GM19324 (cell line): ENCODE data around the gene GNPTG.
"Not testable (repeated sequence)": the region's sequence is repeated elsewhere in the genome, so short reads cannot be mapped to it uniquely, and the experiment has no call there.

Experiments
- ATAC-seq: cut with Tn5 transposase; IDR thresholded peaks from one replicate; pipeline ENCODE4 v1.9.1; 2021; ENCODE audit warnings: mild to moderate bottlenecking, moderate library complexity; ENCODE audit not compliant: unreplicated experiment, low FRiP score

The GNPTG gene

DNA sequence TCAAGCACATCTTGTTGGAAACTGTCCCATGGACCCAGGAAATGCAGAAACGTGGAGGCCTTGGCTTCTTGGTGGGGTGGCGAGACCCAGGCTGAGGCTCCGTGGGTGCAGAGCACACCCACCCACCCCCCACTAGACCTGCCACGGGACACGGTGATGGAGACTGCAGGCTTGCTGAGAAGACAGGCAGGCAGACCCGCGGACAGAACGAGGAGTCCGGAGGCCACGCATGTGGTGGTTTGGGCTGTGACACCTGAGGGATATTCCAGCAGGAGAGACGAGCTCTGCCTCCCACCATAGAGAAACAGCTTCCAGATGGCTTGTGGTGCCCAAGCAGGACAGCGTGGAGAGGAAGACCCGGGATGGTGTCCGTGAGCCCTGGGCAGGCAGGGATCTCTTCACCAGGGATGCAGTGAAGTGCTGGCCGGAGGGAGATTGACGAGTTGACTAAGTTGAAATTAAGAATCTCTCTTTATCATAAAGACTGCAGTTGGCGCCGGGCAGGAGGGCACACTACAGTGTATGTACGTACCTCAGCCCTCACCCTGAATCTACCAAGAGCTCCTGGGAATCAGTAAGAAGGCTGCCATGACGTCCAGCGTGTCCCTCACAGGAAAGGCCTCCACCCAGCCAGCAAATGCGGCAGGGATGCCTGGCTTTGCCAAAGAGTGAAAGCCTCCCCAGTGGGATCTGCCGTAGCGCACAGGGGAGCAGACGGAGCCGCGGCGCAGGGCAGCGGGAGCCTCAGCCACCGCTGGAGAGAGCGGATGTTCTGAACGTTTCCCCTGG lies 34.1 kb upstream of the GNPTG start:
- no peak for ATAC-seq

- ATAC-seq, result no peak
These were observed 33.5 kb upstream of the GNPTG start for GRCh38 chr16:1318268-1318545.

DNA sequence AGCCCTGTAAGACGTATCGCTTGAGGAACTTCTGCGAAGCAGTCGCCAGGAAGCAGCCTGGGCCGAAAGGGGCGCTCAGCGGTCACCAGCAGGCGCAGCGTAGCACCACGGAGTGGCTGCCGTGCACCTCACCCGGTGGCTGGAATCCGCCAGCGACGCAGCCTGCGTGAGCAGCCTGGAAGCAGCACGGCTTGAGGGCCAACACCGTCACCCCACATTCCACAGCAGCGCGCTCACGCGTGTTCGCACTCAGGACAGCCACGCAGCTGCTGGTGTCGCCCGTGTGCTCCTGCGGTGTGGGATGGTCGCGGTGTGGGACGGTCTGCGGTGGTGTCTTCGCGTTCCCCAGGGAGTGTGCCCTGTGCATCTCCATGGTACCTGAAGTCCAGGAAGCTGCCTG lies 32.7 kb upstream of the GNPTG start:
- no peak for ATAC-seq

- ATAC-seq, result no peak
These were observed 31.6 kb upstream of the GNPTG start for GRCh38 chr16:1320097-1320496.

DNA sequence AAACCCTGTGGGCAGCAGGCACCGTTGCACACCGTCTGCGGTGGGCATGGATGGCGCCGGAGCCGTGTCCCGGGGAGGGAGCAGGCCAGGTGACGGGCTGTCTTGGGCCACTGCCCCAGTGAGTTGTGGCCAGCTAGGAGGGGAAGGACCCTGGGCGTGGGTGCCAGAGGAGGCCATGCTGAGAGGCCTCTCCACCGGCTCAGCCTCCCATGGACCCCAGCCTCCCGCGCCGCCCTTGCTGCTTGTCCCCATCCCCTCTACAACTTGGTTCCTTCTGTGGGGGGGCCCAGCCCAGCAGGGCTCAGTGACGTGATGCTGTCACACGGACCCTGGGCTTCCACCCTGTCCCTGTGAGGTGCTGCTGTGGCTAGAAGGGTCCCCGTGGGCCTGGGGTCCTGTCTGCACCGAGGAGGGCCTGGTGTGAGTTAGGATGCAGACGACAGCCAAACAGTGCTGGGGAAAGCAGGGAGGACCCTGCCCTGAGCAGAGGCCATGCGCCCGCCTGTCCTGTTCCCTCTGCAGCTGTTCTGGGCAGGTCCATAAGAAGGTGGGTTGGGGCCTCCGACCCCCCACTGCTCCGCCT lies 31.0 kb upstream of the GNPTG start:
- no peak for ATAC-seq

DNA sequence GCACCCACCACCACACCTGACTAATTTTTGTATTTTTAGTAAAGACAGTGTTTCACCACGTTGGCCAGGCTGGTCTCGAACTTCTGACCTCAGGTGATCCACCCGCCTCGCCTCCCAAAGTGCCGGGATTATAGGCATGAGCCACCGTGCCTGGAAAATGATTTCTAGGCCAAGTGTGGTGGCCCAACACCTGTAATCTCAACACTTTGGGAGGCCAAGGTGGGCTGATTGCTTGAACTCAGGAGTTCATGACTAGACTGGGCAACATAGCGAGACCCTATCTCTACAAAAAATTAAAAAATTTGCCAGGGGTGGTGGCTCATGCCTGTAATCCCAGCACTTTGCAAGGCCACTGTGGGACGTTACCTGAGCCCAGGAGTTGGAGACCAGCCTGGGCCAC lies 29.3 kb upstream of the GNPTG start:
- no peak for ATAC-seq

GRCh38 chr16:1323296-1324239 lies 28.2 kb upstream of the GNPTG start:
- ATAC-seq, result no peak

- no peak for ATAC-seq
These were observed 27.4 kb upstream of the GNPTG start for GRCh38 chr16:1324286-1324826.

GRCh38 chr16:1325261-1325660 lies 26.5 kb upstream of the GNPTG start:
- no peak for ATAC-seq

- no peak for ATAC-seq
These were observed 25.9 kb upstream of the GNPTG start for GRCh38 chr16:1325673-1326371.

GRCh38 chr16:1326391-1326790 lies 25.3 kb upstream of the GNPTG start:
- no peak for ATAC-seq

DNA sequence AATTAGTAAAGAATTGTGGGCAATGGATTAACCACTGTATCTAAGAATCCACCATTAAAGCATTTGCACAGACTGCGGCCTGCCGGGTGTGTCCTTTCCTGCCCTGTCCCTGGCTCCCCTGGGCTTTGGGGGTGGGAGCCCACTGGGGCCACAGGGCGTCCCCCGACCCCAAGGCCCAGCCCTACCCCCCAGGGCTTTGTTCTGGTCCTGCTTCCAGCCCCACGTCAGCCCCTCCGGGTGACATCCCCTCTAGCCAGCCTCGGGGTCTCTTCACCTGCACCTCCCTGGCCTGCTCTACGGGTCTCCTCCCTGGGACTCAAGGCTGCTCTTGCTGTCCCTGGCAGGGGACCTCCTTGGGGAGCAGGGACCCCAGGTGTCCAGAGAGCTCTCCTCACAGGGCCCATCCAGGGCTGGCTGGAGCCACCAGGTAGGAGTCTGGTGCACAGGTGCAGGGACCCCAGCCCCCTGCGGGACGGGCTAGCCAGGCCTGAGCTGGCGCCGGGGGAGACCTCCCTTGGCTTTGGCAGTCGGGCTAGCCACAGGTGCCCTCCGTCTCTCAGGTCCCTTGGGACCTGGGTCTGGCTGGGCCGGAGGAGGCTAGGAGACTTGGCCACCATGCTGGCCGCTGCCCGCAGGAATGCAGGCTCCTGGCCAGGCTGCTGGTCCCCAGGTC lies 24.6 kb upstream of the GNPTG start:
- ATAC-seq, result no peak

DNA sequence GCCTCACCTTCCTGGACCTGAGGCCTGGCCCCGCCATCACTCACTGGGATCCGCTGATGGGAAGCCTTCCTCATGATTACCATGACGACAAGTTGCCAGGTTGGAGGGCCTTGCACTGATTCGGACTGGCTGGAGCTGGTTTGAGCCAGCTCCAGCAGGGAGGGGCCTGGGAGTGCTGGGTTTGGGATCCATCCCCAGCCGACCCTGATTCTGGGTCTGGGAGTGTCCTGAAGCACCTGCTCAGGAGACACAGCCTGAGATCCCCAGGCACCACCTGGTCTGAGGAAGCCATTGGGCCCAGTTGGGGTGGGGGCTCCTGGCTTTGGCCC lies 24.1 kb upstream of the GNPTG start:
- ATAC-seq, result no peak

DNA sequence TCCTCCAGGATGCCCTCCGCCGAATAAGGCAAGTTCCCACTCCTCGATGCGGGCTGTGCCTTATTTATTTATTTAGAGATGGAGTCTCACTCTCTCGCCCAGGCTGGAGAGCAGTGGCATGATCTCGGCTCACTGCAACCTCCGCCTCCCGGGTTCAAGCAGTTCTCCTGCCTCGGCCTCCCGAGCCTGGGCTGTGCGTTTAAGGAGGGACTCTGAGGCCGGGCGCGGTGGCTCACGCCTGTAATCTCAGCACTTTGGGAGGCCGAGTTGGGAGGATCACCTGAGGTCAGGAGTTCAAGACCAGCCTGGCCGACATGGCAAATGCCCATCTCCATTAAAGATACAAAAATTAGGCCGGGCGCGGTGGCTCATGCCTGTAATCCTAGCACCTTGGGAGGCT lies 23.6 kb upstream of the GNPTG start:
- not testable (repeated sequence) for ATAC-seq

DNA sequence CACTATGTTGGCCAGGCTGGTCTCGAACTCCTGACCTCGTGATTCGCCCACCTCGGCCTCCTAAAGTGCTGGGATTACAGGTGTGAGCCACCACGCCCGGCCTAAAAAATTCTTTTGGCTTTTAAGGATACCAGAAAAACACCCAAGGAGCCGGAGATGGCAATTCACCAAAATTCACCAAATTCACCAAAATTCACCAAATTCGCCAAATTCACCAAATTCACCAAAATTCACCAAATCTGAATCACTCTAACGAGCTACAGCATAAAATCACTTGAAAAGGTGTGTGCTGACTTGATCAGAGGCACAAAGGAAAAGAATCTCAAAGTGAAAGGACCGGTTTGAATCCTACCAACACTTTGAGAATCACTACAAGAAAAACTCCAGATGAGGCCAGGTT lies 22.8 kb upstream of the GNPTG start:
- ATAC-seq, result not testable (repeated sequence)

- no peak for ATAC-seq
These were observed 21.3 kb upstream of the GNPTG start for GRCh38 chr16:1330260-1330914.

- ATAC-seq, result no peak
These were observed 20.6 kb upstream of the GNPTG start for GRCh38 chr16:1330931-1331711.

DNA sequence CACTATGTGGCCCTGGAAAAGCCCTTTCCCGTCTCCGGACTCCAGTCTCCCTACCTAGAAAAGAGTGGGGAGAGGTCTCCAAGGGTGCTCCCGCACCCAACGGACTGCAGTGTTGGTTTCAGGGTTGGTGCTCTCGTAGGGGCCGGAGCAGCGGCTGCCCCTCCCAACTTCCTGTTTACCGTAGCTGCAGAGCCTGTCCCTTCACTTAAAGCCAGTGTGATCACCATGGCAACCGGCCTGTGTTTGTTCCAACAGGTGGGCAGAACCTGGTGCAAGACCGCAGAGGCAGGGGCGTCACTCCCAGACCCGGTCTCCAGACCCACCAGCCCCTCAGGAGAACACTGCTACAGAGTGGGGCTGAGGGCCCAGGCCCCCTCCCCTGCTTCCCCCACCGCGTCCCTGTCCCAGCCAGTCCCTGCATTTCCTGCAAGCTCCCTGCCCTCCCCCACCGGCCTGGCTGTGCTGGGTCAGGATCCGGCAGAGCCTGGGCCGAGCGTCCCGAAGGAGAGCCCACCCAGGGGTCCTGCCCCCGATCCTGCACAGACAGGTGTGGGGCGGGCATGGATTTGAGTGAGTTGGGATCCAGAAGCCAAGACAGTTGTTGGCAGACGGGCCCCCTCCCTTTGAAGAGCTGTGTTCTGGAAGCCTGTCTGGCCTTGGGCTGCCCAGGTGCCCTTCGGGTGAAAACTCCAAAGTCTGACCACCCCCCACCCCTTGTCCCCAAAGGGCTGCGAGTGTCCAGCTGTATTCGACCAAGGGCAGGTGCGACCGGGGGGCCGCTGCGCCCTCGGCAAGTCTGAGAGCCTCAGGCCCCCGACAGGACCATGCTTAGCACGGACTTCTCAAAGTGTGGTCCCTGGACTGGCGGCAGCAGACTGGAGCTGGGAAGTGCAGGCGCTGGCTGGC lies 19.8 kb upstream of the GNPTG start:
- ATAC-seq, result no peak
